ENCODE data around the gene KLF6.

DNA sequence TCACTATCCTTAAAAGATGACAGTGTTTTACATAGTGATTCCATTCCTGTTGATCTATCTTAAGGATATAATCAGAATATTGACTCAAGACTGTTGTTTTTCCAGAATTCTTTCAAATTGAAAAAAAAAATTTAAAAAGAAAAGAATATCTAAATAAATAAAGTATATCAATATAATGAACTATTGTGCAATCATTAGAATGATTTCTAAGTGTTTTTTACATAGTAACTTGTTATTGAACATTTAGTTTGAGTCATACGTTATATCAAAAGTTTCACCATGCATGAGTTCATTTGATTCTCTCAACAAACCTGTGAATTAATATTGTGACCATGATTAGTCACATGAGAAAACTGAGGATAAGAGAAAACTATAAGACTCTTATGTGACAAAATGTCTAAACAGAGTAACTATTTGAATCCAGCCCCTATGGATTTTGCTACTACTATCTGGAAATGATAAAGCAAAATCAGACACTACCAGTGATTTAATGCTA lies 46.1 kb downstream of the KLF6 start:
- TF ChIP-seq, protein P1, sequence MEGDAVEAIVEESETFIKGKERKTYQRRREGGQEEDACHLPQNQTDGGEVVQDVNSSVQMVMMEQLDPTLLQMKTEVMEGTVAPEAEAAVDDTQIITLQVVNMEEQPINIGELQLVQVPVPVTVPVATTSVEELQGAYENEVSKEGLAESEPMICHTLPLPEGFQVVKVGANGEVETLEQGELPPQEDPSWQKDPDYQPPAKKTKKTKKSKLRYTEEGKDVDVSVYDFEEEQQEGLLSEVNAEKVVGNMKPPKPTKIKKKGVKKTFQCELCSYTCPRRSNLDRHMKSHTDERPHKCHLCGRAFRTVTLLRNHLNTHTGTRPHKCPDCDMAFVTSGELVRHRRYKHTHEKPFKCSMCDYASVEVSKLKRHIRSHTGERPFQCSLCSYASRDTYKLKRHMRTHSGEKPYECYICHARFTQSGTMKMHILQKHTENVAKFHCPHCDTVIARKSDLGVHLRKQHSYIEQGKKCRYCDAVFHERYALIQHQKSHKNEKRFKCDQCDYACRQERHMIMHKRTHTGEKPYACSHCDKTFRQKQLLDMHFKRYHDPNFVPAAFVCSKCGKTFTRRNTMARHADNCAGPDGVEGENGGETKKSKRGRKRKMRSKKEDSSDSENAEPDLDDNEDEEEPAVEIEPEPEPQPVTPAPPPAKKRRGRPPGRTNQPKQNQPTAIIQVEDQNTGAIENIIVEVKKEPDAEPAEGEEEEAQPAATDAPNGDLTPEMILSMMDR (IDR thresholded peaks at IDR 0.05; ENCODE audit: low read depth, low read length, poor library complexity, severe bottlenecking) = no peak
- TF ChIP-seq EZH2phosphoT487 (IDR thresholded peaks at IDR 0.05; ENCODE audit: borderline replicate concordance, low read length) = no peak

All from DOHH2 (cell line).